Subcutaneous adipose tissue (tissue), 4 donors: ENCODE results near the gene BNIP5. TPM values are rescaled to one million over a fixed set of nuclear protein-coding genes. Genes with fewer than 3 reads are reported as not detected.

Experiments used
- CTCF ChIP-seq: fragments of 450-650 bp; IDR thresholded peaks from one replicate; pipeline ENCODE4 v1.5.1; 2016; ENCODE audit warnings: low read depth, mild to moderate bottlenecking, control low read depth, antibody characterized with exemption, moderate library complexity
- total RNA-seq, 4 donors: library from RNA; depleted of rRNA; stranded (reverse); fragments of >200 nt; gene quantifications; one replicate each; pipeline ENCODE4 v1.1.0, GENCODE V29; 2016

Gene BNIP5
- total RNA-seq, 4 donors from 2014 or later: not detected

- TF ChIP-seq CTCF: no peak
Measured at GRCh38 chr6:36373368-36374019, 36.8 kb upstream of the BNIP5 start.

GRCh38 chr6:36372088-36372487 is 35.4 kb upstream of the BNIP5 start:
- no peak for TF ChIP-seq CTCF

GRCh38 chr6:36371211-36371610 is 34.5 kb upstream of the BNIP5 start:
- no peak for TF ChIP-seq CTCF

GRCh38 chr6:36370638-36371037 is 34.0 kb upstream of the BNIP5 start:
- TF ChIP-seq CTCF: no peak

DNA sequence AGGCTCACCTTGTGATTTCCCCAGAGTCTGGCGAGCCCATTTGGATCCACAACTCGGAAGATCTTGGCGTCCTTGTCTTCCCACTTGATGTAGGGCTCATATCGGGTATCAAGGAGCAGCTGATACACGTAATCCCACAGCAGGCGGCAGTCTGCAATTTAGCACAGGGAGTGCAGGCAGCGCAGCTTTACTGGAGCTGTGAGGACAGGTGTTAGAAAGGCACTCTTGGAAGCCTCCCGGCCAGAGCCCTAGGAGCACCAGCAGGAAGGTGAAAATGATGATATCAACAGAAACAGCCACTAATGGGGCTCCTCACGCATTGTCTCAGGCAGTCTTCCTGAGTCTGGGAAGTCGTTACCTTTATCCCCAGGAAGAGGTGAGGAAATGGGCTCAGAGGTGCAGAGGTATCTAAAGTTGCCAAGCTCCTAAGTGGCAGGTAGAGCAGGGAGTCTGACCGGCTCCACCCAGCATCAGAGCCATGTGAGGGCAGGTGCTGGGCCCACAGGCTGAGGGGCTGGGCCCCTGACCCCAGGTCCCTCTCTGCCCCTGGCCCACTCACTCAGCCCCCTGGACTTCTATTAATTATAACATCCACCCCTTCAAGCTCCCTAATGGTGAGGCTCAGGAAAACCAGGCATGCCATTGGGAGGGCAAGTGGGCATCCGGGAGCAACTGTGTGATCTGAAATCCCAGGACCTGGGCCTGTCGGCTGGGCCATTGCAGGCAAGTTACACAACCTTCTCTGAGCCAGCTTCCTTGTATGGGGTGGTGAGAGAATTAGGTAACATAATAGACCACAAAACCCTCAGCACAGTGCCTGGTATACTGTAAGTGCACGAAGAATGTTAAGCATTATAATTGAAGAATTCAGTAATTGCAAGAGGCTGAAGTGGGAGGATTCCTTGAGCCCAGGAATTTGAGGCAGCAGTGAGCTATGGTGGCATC is 32.5 kb upstream of the BNIP5 start:
- TF ChIP-seq CTCF: no peak

DNA sequence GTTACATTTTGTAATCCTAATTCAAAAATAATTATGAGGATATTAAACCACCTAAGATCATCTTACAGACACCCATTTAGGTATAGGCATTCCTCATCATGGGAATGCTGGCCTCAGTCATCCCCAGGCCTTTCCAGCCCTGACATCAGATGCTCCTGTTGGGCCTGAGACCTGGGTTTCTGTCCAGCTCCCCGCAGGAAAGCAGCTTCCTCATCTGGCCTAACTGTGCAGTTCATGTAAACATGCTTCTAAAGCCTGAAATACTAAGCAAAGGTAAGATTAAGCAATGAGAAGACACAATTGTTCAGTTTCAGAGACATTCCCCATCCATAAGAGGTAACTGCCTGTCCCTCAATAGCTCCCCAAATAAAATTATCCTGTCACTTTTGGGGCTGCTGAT is 31.7 kb upstream of the BNIP5 start:
- no peak for TF ChIP-seq CTCF

DNA sequence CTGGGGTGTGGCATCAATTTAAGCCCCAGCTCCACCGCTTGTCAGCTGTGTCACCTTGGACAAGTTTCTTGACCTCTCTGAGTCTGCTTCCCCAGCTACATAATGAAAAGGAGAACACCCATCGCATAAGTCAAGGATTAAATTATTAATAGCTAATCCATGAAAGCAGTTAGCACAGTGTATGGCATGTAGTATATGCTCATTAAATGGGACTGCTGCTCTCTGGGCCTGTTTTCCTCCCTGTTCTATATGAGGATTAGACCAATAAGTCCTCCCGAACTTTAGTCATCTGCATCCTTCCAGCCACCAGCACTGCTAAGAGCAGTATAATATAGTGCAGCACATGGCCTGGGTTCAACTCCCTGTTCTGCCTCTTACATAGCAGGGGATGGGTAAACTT is 31.1 kb upstream of the BNIP5 start:
- no peak for TF ChIP-seq CTCF
